IPS DF 4.7 (cell line): ENCODE data around the gene PDE4B.

Experiments used
- DNase-seq: peaks from one replicate; pipeline ENCODE4 v3.0.0-alpha.2; 2013; ENCODE audit warnings: low spot score; ENCODE audit errors: extremely low read depth

PDE4B gene

GRCh38 chr1:66231681-66232463 is 439.2 kb downstream of the PDE4B start:
- no peak for DNase-seq

- DNase-seq, result no peak
Observed at GRCh38 chr1:66237042-66237441, 444.3 kb downstream of the PDE4B start.

- no peak for DNase-seq
Observed at GRCh38 chr1:66237722-66238479, 445.2 kb downstream of the PDE4B start.

GRCh38 chr1:66239834-66240233 is 447.1 kb downstream of the PDE4B start:
- DNase-seq, result no peak

GRCh38 chr1:66240491-66241484 is 448.1 kb downstream of the PDE4B start:
- DNase-seq, result no peak

- DNase-seq, result peak; percentile 62
Observed at GRCh38 chr1:66242646-66243547, 450.2 kb downstream of the PDE4B start.

- no peak for DNase-seq
Observed at GRCh38 chr1:66243548-66244130, 450.9 kb downstream of the PDE4B start.

- DNase-seq, result no peak
Observed at GRCh38 chr1:66244429-66244828, 451.7 kb downstream of the PDE4B start.

- no peak for DNase-seq
Observed at GRCh38 chr1:66245691-66246090, 453.0 kb downstream of the PDE4B start.

GRCh38 chr1:66246351-66247269 is 453.9 kb downstream of the PDE4B start:
- DNase-seq, result no peak

GRCh38 chr1:66247415-66248208 is 454.9 kb downstream of the PDE4B start:
- DNase-seq, result no peak

- no peak for DNase-seq
Observed at GRCh38 chr1:66248257-66248656, 455.6 kb downstream of the PDE4B start.

- DNase-seq, result no peak
Observed at GRCh38 chr1:66248746-66249145, 456.1 kb downstream of the PDE4B start.

- DNase-seq, result no peak
Observed at GRCh38 chr1:66250075-66250474, 457.4 kb downstream of the PDE4B start.

GRCh38 chr1:66250478-66250877 is 457.8 kb downstream of the PDE4B start:
- no peak for DNase-seq

- no peak for DNase-seq
Observed at GRCh38 chr1:66251546-66251945, 458.9 kb downstream of the PDE4B start.

GRCh38 chr1:66253330-66253921 is 460.7 kb downstream of the PDE4B start:
- DNase-seq, result peak; percentile 25

- no peak for DNase-seq
Observed at GRCh38 chr1:66254785-66255184, 462.1 kb downstream of the PDE4B start.
